Keratinocyte (primary cell): Measurements from ENCODE around the gene TRIP6. TPM values are rescaled to one million over a fixed set of nuclear protein-coding genes. Genes with fewer than 3 reads are reported as not detected.

Experiments used
- DNase-seq: peaks from one replicate; pipeline ENCODE4 v3.0.0-alpha.2; 2011; ENCODE audit warnings: low read depth, missing footprints, low spot score
- FAIRE-seq: peaks from 2 replicates; lab custom pipeline; 2011; peaks lifted over from hg19 to GRCh38; lab: Jason Lieb, UNC
- H2AFZ ChIP-seq: 2 replicates; pipeline ENCODE4 v1.6.0; 2012; ENCODE audit warnings: low read length, control low read depth, inconsistent platforms; ENCODE audit not compliant: control insufficient read depth
- H3K27ac ChIP-seq: 2 replicates; pipeline ENCODE4 v1.5.1; 2011; ENCODE audit warnings: low read length; ENCODE audit not compliant: control insufficient read depth, insufficient read depth
- H3K27me3 ChIP-seq: 3 replicates; pipeline ENCODE4 v1.6.0; 2011; ENCODE audit warnings: low read length; ENCODE audit not compliant: control insufficient read depth, insufficient read depth; ENCODE audit errors: extremely low read depth
- H3K36me3 ChIP-seq, 2 experiments: 2 replicates in 1 of 2; 3 replicates in 1 of 2; pipeline ENCODE4 v1.5.1; 2011; ENCODE audit warnings: low read length in 2 of 2, mild to moderate bottlenecking in 1 of 2; ENCODE audit not compliant: control insufficient read depth in 2 of 2, insufficient read depth in 2 of 2; ENCODE audit errors: extremely low read depth in 1 of 2
- H3K4me1 ChIP-seq: 3 replicates; pipeline ENCODE4 v1.5.1; 2011; ENCODE audit warnings: low read length; ENCODE audit not compliant: control insufficient read depth, insufficient read depth; ENCODE audit errors: extremely low read depth
- H3K4me2 ChIP-seq: 3 replicates; pipeline ENCODE4 v1.6.0; 2011; ENCODE audit warnings: low read depth, low read length; ENCODE audit not compliant: control insufficient read depth, insufficient read depth; ENCODE audit errors: extremely low read depth
- H3K4me3 ChIP-seq, 3 experiments: fragments of 200-600 bp in 1 of 3; sonication (generic) in 1 of 3; 2 replicates in 2 of 3; 3 replicates in 1 of 3; pipeline ENCODE4 v1.5.1; 2011 to 2016; ENCODE audit warnings: low read length in 3 of 3, mild to moderate bottlenecking in 3 of 3, control low read depth in 2 of 3, inconsistent platforms in 1 of 3, low read depth in 1 of 3, mixed read lengths in 1 of 3, mixed run types in 1 of 3, moderate library complexity in 1 of 3; ENCODE audit not compliant: control insufficient read depth in 2 of 3, insufficient read depth in 2 of 3; ENCODE audit errors: extremely low read depth in 1 of 3
- H3K79me2 ChIP-seq: 2 replicates; pipeline ENCODE4 v1.6.0; 2012; ENCODE audit warnings: low read length; ENCODE audit not compliant: control insufficient read depth, insufficient read depth
- H3K9ac ChIP-seq: 3 replicates; pipeline ENCODE4 v1.6.0; 2011; ENCODE audit warnings: low read length; ENCODE audit not compliant: control insufficient read depth, insufficient read depth; ENCODE audit errors: extremely low read depth
- H3K9me1 ChIP-seq: 3 replicates; pipeline ENCODE4 v1.6.0; 2011; ENCODE audit warnings: low read length; ENCODE audit not compliant: control insufficient read depth, insufficient read depth; ENCODE audit errors: extremely low read depth
- H3K9me3 ChIP-seq: 2 replicates; pipeline ENCODE4 v1.5.1; 2012; ENCODE audit warnings: low read depth, low read length; ENCODE audit not compliant: control insufficient read depth
- H4K20me1 ChIP-seq: 3 replicates; pipeline ENCODE4 v1.6.0; 2011; ENCODE audit warnings: low read length; ENCODE audit not compliant: control insufficient read depth, insufficient read depth; ENCODE audit errors: extremely low read depth
- CTCF ChIP-seq, 3 experiments: IDR thresholded peaks in 1 of 3; conservative IDR thresholded peaks in 1 of 3; optimal IDR thresholded peaks in 1 of 3; 2 replicates in 2 of 3; 3 replicates in 1 of 3; pipeline versions ENCODE3 to v1.5.1; 2011; ENCODE audit warnings: low read length in 3 of 3, mild to moderate bottlenecking in 3 of 3, moderate library complexity in 2 of 3, control low read depth in 1 of 3, inconsistent platforms in 1 of 3; ENCODE audit not compliant: insufficient read depth in 2 of 3; ENCODE audit errors: extremely low read depth in 1 of 3
- EZH2 ChIP-seq: IDR thresholded peaks from one replicate; pipeline ENCODE4 v1.6.1; 2012; ENCODE audit warnings: inconsistent platforms, mild to moderate bottlenecking, low read length, moderate library complexity
- dilution Hi-C: fragments of 300-500 bp; cut with MboI; formaldehyde crosslinking; loops from one replicate; pipeline ENCODE4 v1.7.0; 2020; ENCODE audit warnings: low sequenced_read_pairs; ENCODE audit not compliant: extremely low pct_ligation_motif_present
- polyA plus RNA-seq, 5 experiments: library from polyadenylated mRNA; depleted of rRNA in 3 of 5; stranded (reverse) in 3 of 5; stranded (forward) in 1 of 5; unstranded in 1 of 5; fragments of >200 nt; gene quantifications; 1 replicate in 1 of 5; 2 replicates in 3 of 5; 3 replicates in 1 of 5; pipeline versions ENCODE4 v1.2.1 to v1.2.3, GENCODE V29; 2011 to 2012; ENCODE audit warnings: missing spikeins in 2 of 5, low read depth in 1 of 5, low replicate concordance in 1 of 5

TRIP6 gene
- polyA plus RNA-seq, 1 donor (not counting 4 experiments of a cell fraction or from before 2014, with no cell fraction given) = 83.8 TPM

- DNase-seq (no peak), FAIRE-seq (no peak)
- H2AFZ ChIP-seq = no peak overlapping the region
- H3K36me3 ChIP-seq = no peaks in the 10 kb centered on the region
- no peaks in the 10 kb centered on the region for H3K9me3 ChIP-seq
- no peak overlapping the region for H3K27ac ChIP-seq
- H3K9me1 ChIP-seq = no peaks in the 10 kb centered on the region
- peak overlapping the region; percentile 69 for H3K4me2 ChIP-seq
- peak overlapping the region; percentile 31 to 57 (median 43) for H3K4me3 ChIP-seq
- H3K9ac ChIP-seq = no peak overlapping the region
- peak; percentile 85 for TF ChIP-seq EZH2
- TF ChIP-seq CTCF (optimal IDR thresholded peaks at IDR 0.05 in 1 of 3, IDR thresholded peaks at IDR 0.05 in 1 of 3, conservative IDR thresholded peaks at IDR 0.05 in 1 of 3; ENCODE audit: extremely low read depth in 1 of 3, insufficient read depth in 2 of 3, low read length in 3 of 3) = peak in 1 of 3 experiments; percentile 91
- H3K4me1 ChIP-seq = peaks cover 26% of the 10 kb centered on the region
- dilution Hi-C loops = no loop called here
- H3K27me3 ChIP-seq = peaks cover 39% of the 10 kb centered on the region
- no peaks in the 10 kb centered on the region for H4K20me1 ChIP-seq
- H3K79me2 ChIP-seq = no peaks in the 10 kb centered on the region
Measured at GRCh38 chr7:100894860-100895700, 27.9 kb downstream of the TRIP6 start.

- peak within 1 kb of the TSS; percentile 69 for H3K4me2 ChIP-seq
- H4K20me1 ChIP-seq = no peaks in the 10 kb centered on the region
- no peaks in the 10 kb centered on the region for H3K9me3 ChIP-seq
- dilution Hi-C loops = no loop called here
- no peaks in the 10 kb centered on the region for H3K79me2 ChIP-seq
- peak within 1 kb of the TSS; percentile 31 to 57 (median 43) for H3K4me3 ChIP-seq
- DNase-seq (no peak), FAIRE-seq (no peak)
- peaks cover 40% of the 10 kb centered on the region for H3K27me3 ChIP-seq
- no peak within 1 kb of the TSS for H3K27ac ChIP-seq
- H3K4me1 ChIP-seq = peaks cover 20% of the 10 kb centered on the region
- H3K36me3 ChIP-seq = no peaks in the 10 kb centered on the region
- H2AFZ ChIP-seq = no peak within 1 kb of the TSS
- H3K9ac ChIP-seq = no peak within 1 kb of the TSS
- TF ChIP-seq CTCF (optimal IDR thresholded peaks at IDR 0.05 in 1 of 3, IDR thresholded peaks at IDR 0.05 in 1 of 3, conservative IDR thresholded peaks at IDR 0.05 in 1 of 3; ENCODE audit: extremely low read depth in 1 of 3, insufficient read depth in 2 of 3, low read length in 3 of 3) = no peak
- no peak for TF ChIP-seq EZH2
- no peaks in the 10 kb centered on the region for H3K9me1 ChIP-seq
Measured at GRCh38 chr7:100895701-100895955, 28.4 kb downstream of the TRIP6 start, which contains the start of gene ACHE. TSS of gene ACHE (minus strand) at chr7:100895888. CDS start at chr7:100894232, 1,656 bp downstream.
